D721Med (cell line): ENCODE results near the gene TPX2.

Experiments
- DNase-seq: peaks from one replicate; pipeline ENCODE4 v3.0.0; 2011; ENCODE audit warnings: low spot score; ENCODE audit not compliant: insufficient read length
- FAIRE-seq: peaks from 2 replicates; lab custom pipeline; 2011; peaks lifted over from hg19 to GRCh38; lab: Jason Lieb, UNC
- TF ChIP-seq, protein P1 (sequence below): IDR thresholded peaks from 2 replicates; pipeline ENCODE4 v1.5.1; 2012; ENCODE audit warnings: mild to moderate bottlenecking, control low read depth; ENCODE audit not compliant: insufficient read depth; ENCODE audit errors: missing control alignments

TPX2 gene, protein sequence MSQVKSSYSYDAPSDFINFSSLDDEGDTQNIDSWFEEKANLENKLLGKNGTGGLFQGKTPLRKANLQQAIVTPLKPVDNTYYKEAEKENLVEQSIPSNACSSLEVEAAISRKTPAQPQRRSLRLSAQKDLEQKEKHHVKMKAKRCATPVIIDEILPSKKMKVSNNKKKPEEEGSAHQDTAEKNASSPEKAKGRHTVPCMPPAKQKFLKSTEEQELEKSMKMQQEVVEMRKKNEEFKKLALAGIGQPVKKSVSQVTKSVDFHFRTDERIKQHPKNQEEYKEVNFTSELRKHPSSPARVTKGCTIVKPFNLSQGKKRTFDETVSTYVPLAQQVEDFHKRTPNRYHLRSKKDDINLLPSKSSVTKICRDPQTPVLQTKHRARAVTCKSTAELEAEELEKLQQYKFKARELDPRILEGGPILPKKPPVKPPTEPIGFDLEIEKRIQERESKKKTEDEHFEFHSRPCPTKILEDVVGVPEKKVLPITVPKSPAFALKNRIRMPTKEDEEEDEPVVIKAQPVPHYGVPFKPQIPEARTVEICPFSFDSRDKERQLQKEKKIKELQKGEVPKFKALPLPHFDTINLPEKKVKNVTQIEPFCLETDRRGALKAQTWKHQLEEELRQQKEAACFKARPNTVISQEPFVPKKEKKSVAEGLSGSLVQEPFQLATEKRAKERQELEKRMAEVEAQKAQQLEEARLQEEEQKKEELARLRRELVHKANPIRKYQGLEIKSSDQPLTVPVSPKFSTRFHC

DNA sequence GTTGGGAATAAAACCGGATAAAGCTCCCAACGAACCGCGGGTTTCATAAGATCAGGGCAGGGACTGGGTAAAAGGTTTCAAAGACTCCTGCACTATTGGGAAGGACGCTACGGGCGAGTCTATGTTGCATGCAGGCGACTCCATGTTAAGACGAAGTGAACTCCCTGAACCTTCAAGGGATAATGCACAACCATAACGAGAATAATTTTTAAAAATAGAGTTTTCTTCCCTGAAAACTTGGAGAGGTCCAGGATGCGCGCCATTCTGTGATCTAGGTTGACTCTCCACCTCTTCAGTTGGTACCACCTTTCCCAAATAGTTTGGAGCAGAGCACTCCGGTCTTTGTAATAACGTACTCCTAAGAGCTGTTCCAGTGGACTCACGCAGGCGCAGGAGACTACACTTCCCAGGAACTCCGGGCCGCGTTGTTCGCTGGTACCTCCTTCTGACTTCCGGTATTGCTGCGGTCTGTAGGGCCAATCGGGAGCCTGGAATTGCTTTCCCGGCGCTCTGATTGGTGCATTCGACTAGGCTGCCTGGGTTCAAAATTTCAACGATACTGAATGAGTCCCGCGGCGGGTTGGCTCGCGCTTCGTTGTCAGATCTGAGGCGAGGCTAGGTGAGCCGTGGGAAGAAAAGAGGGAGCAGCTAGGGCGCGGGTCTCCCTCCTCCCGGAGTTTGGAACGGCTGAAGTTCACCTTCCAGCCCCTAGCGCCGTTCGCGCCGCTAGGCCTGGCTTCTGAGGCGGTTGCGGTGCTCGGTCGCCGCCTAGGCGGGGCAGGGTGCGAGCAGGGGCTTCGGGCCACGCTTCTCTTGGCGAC lies at the start of gene TPX2:
TSS of gene TPX2 (plus strand) at position 562 of the 821 bp plus-strand sequence. CDS start 18,187 bp downstream, outside the sequence.
- DNase-seq = peak; percentile 74
- no peak for FAIRE-seq
- TF ChIP-seq, protein P1, sequence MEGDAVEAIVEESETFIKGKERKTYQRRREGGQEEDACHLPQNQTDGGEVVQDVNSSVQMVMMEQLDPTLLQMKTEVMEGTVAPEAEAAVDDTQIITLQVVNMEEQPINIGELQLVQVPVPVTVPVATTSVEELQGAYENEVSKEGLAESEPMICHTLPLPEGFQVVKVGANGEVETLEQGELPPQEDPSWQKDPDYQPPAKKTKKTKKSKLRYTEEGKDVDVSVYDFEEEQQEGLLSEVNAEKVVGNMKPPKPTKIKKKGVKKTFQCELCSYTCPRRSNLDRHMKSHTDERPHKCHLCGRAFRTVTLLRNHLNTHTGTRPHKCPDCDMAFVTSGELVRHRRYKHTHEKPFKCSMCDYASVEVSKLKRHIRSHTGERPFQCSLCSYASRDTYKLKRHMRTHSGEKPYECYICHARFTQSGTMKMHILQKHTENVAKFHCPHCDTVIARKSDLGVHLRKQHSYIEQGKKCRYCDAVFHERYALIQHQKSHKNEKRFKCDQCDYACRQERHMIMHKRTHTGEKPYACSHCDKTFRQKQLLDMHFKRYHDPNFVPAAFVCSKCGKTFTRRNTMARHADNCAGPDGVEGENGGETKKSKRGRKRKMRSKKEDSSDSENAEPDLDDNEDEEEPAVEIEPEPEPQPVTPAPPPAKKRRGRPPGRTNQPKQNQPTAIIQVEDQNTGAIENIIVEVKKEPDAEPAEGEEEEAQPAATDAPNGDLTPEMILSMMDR = no peak

DNA sequence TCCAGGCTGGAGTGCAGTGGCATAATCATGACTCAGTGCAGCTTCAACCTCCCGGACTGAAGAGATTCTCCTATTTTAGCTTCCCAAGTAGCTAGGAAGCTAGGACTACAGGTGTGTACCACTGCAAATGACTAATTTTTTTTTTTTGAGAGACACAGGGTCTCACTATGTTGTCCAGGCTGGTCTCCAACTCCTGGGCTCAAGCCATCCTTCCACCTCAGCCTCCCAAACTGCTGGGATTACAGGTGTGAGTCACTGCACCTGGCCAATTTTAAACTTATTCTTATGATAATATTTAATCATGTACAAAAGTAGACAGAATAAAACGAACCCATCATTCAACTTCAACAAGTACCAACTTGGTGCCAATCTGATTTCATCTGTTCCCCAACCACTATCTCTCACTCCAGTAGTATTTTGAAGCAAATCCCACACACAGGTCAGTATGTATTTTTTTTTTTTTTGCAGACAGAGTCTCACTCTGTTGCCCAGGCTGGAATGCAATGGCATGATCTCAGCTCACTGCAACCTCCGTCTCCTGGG lies 48.9 kb upstream of the TPX2 start:
- TF ChIP-seq, protein P1 = no peak
- FAIRE-seq = no peak

DNA sequence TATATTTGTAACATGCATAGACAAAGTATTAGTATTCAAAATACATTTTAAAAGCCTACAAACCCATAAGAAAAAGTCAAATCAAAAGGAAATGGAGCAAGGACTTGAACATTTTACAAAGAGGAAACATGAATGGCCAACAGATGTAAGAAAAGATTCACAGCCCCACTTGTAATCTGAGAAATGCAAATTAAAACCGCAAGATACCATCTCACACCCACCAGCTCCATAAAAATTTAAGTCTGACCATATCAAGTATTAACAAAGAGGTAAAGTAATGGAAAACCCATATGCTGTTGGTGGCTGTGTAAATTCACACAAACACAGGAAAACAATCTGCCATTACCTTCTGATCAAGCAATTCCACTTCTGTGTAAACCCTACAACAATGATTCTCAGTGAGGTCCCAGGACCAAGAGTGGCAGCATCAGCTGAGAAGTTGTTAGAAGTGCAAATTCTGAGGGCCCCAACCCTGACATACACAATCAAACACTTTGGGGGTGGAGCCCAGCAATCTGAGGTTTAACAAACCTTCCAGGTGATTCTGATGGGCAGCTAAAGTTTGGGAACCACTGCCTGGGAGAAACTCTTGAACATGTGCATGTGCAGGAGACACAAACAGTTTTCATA lies 47.3 kb upstream of the TPX2 start:
- TF ChIP-seq, protein P1 = no peak
- DNase-seq (no peak), FAIRE-seq (no peak)

More for the DNA sequence above, 48.9 kb upstream of the TPX2 start:
- DNase-seq = no peak

DNA sequence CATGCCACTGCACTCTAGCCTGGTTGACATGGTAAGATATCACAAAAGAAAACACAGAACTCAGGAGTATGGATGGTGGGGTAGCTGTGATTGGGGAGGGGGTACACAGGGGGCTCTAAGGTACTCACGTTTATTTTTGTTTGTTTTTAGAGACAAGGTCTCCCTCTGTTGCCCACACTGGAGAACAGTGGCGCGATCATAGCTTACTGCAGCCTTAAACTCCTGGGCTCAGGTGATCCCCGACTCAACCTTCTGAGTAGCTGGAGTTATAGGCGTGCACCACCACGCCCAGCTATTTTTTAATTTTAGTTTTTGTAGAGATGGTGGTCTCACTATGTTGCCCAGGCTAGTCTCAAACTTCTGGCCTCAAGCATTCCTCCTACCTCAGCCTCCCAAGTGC lies 45.7 kb upstream of the TPX2 start:
- no peak for DNase-seq
- FAIRE-seq = no peak

DNA sequence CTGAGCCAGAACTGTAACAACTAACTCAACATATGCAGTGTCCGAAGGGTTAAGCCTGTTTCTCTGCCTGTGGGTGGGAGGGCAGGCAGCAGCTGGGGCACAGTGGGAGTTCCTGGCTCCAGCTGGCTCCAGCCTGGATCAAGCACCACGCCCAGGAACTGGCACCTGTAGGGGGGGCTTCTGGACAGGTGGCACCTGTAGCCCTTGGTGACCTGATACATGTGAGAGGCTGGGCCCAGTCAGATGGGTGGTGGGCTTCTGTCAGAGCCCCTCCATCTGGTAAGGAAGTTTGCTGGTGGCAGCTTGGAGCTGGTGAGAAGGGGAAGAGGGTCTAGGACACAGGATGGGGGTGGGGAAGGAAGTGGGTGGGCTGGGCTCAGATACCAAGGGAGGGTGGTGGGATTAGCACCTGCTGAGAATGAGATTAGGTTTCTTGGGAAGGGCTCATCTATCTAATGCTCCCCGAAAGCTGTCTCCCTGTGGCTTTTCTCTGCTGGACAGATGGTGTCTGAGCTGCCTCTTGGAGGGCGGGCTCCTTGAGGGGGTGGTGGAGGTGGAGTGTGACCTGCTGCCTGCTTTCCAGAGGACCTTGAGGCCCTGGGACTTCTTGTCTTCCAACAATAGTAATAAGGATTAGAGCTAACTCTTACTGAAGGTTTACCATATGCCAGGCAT lies 45.0 kb upstream of the TPX2 start:
- peak; percentile 40 for DNase-seq
- TF ChIP-seq, protein P1 = no peak
- FAIRE-seq = peak; percentile 71

More for the DNA sequence above, 45.7 kb upstream of the TPX2 start:
- TF ChIP-seq, protein P1 = no peak
